Choroid plexus epithelial cell (primary cell): ENCODE measurements around the gene NUDT2.
"Not testable (repeated sequence)": the region's sequence is repeated elsewhere in the genome, so short reads cannot be mapped to it uniquely, and the experiment has no call there.

Source experiments
- DNase-seq: peaks from one replicate; pipeline ENCODE4 v3.0.0-alpha.2; 2010; ENCODE audit warnings: low read depth
- H3K4me3 ChIP-seq: 2 replicates; pipeline ENCODE4 v1.5.1; 2011; ENCODE audit warnings: low read depth, mild to moderate bottlenecking, control low read depth, low read length, moderate library complexity
- CTCF ChIP-seq: conservative IDR thresholded peaks from 2 replicates; pipeline ENCODE4 v1.5.1; 2011; ENCODE audit warnings: low read depth, mild to moderate bottlenecking, control low read depth, inconsistent platforms, low read length, moderate library complexity

Gene NUDT2

GRCh38 chr9:34363619-34364351 is 34.4 kb downstream of the NUDT2 start:
- H3K4me3 ChIP-seq = peak overlapping the region; percentile 24
- TF ChIP-seq CTCF = no peak
- DNase-seq = peak; percentile 59

DNA sequence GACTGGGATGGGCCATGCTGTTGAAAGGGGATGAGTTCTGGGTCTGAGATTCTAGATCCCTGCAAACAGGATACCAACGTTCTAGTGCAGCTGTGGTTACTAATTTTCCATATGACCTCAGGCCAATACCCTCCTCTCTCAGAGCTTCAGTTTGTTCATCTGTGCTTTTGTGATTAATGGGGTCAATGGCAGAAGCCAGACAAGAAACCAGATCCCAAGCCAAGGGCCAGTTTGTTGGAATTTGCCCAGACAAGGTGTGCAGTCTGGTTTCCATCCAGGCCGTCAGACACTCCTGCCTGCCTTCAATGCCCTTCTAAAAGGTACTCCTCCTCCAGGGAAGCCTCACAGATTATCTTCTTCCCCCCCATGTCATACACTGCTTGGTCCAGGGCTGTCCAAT is 35.9 kb downstream of the NUDT2 start:
- H3K4me3 ChIP-seq = no peak overlapping the region

DNA sequence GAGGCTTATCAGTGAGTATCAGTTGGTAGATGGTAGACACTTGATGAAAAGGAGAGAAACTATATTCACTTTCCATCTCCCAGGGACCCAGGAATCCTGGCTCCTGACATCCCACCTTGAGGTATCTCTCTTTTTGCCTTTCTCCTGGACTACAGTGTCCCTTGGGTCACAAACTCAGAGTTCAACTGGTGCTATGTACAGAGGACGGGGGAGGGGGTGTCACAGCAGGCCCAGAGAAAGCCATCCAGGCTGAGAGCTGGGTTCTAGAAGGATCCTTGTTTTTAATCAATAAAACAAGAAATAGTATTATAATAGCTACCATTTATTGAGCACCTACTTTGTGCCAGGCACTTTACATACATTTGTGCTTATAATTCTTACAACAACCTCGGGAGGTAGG is 37.0 kb downstream of the NUDT2 start:
- no peak for DNase-seq
- no peak overlapping the region for H3K4me3 ChIP-seq
- no peak for TF ChIP-seq CTCF

More for the DNA sequence above, 35.9 kb downstream of the NUDT2 start:
- DNase-seq = no peak
- TF ChIP-seq CTCF = no peak

DNA sequence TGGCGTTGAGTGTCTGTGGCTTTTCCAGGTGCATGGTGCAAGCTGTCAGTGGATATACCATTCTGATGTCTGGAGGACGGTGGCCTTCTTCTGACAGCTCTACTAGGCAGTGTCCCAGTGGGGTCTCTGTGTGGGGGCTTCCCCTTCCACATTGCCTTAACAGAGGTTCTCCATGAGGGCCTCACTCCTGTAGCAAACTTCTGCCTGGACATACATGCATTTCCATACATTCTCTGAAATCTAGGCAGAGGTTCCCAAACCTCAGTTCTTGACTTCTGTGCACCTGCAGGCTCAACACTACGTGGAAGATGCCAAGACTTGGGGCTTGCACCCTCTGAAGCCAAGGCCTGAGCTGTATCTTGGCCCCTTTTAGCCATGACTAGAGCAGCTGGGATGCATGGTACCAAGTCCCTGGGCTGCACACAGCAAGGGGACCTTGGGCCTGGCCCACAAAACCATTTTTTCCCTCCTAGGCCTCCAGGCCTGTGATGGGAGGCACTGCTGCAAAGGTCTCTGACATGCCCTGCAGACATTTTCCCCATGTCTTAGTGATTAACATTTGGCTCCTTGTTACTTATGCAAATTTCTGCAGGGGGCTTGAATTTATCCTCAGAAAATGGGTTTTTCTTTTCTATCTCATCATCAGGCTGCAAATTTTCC is 38.5 kb downstream of the NUDT2 start:
- DNase-seq, H3K4me3 ChIP-seq: not testable (repeated sequence)

DNA sequence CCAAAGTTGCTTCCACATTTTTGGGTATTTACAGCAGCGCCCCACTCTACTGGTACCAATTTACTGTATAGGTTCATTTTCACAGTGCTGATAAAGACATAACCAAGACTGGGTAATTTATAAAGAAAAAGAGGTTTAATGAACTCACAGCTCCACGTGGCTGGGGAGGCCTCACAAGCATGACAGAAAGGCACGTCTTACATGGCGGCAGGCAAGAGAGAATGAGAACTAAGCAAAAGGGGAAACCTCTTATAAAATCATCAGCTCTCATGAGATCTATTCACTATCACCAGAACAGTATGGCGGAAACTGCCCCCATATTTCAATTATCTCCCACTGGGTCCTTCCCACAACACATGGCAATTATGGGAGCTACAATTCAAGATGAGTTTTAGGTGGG is 39.4 kb downstream of the NUDT2 start:
- not testable (repeated sequence) for DNase-seq, H3K4me3 ChIP-seq

DNA sequence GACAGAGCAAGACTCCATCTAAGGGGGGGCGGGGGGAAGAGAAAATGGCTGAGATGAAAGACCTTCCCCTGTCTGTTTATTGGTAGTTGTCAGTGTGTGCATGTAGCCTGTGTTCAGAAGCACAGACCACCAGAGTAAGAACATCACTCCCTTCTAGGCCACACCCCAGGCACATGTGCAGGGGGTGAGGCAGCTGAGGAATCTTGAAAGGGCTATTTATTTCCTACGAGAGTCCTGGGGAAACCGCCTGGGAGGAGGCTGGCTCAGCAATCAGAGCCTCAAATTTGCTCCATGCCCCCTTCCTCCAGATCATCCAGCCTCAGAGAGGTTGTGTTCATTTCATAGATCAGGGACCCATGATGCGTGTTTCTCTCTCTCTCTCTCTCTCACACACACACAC is 40.3 kb downstream of the NUDT2 start:
- no peak for TF ChIP-seq CTCF
- no peak overlapping the region for H3K4me3 ChIP-seq
- no peak for DNase-seq

- H3K4me3 ChIP-seq = peak overlapping the region; percentile 54
- no peak for TF ChIP-seq CTCF
- no peak for DNase-seq
Observed at GRCh38 chr9:34370335-34370969, 41.1 kb downstream of the NUDT2 start.
